Progenitor cell of endocrine pancreas (in vitro differentiated cells): ENCODE measurements around the gene CATSPER1. TPM values are rescaled to one million over a fixed set of nuclear protein-coding genes. Genes with fewer than 3 reads are reported as not detected.

Experiments
- DNase-seq: peaks from one replicate; pipeline ENCODE4 v3.0.0; 2021; ENCODE audit warnings: low spot score; ENCODE audit not compliant: unreplicated experiment
- H3K27ac Mint-ChIP-seq: 2 replicates; pipeline ENCODE4 v1.8.0; 2021; ENCODE audit warnings: mild to moderate bottlenecking, moderate library complexity, mixed read lengths
- H3K27me3 Mint-ChIP-seq: 2 replicates; pipeline ENCODE4 v1.8.0; 2021; ENCODE audit warnings: mixed read lengths
- H3K36me3 Mint-ChIP-seq: 2 replicates; pipeline ENCODE4 v1.8.0; 2022; ENCODE audit warnings: mixed read lengths; ENCODE audit not compliant: insufficient read depth
- H3K4me1 Mint-ChIP-seq: 2 replicates; pipeline ENCODE4 v1.8.0; 2021; ENCODE audit warnings: low read depth, mixed read lengths
- H3K4me3 Mint-ChIP-seq: 2 replicates; pipeline ENCODE4 v1.8.0; 2021; ENCODE audit warnings: low read depth, mild to moderate bottlenecking, moderate library complexity, mixed read lengths
- H3K9me3 Mint-ChIP-seq: 2 replicates; pipeline ENCODE4 v1.8.0; 2021; ENCODE audit warnings: low read depth, mixed read lengths
- total RNA-seq: library from RNA; stranded (reverse); gene quantifications from 2 replicates; pipeline ENCODE4 v1.2.1, GENCODE V29; 2021
- TF ChIP-seq, protein P1 (sequence below): fragments of 200-600 bp; sonication (generic); IDR thresholded peaks from one replicate; pipeline ENCODE4 v1.5.0; 2021; ENCODE audit warnings: antibody characterized with exemption, mild to moderate bottlenecking; ENCODE audit not compliant: unreplicated experiment

Gene CATSPER1
- total RNA-seq, 1 donor from 2014 or later: not detected

DNA sequence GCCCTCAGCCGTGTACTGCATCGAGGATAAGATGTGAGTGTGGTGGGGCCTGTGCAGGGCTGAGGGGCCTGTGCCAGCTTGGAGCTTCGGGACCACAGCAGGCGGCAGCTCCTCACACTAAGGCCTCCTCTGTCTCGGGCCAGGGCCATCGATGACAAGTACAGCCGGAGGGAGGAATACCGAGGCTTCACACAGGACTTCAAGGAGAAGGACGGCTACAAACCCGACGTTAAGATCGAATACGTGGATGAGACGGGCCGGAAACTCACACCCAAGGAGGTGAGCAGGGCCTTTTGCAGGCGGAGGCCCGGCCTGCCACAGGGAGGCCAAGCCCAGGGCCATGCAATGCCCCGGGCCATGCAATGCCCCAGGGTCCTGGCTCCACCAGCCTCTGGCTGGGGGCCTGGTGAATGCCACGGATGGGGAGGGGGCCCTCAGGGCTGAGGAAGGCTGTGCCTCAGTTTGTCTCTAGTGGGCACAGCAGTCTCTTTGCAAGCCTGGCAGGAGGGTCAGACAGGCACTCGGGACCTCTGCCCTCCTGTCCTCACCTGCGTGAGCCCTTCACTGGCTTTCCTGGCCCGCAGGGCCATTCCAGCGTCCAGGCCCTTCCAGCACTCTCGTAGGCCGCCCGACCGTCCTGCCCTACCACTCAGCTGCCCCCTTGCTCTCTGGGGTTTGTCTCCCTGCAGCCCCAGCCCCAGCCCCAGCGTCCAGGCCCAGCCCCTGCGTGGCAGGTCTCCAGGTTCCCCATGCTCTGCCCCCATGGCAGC lies 48.5 kb downstream of the CATSPER1 start:
- Mint-ChIP-seq H3K27ac (no peak overlapping the region), H3K4me3 (no peak overlapping the region), H3K36me3 (peaks cover 8% of the 10 kb centered on the region), H3K4me1 (no peaks in the 10 kb centered on the region), H3K27me3 (no peaks in the 10 kb centered on the region), H3K9me3 (no peaks in the 10 kb centered on the region)
- no peak for DNase-seq
- TF ChIP-seq, protein P1, sequence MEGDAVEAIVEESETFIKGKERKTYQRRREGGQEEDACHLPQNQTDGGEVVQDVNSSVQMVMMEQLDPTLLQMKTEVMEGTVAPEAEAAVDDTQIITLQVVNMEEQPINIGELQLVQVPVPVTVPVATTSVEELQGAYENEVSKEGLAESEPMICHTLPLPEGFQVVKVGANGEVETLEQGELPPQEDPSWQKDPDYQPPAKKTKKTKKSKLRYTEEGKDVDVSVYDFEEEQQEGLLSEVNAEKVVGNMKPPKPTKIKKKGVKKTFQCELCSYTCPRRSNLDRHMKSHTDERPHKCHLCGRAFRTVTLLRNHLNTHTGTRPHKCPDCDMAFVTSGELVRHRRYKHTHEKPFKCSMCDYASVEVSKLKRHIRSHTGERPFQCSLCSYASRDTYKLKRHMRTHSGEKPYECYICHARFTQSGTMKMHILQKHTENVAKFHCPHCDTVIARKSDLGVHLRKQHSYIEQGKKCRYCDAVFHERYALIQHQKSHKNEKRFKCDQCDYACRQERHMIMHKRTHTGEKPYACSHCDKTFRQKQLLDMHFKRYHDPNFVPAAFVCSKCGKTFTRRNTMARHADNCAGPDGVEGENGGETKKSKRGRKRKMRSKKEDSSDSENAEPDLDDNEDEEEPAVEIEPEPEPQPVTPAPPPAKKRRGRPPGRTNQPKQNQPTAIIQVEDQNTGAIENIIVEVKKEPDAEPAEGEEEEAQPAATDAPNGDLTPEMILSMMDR: no peak

DNA sequence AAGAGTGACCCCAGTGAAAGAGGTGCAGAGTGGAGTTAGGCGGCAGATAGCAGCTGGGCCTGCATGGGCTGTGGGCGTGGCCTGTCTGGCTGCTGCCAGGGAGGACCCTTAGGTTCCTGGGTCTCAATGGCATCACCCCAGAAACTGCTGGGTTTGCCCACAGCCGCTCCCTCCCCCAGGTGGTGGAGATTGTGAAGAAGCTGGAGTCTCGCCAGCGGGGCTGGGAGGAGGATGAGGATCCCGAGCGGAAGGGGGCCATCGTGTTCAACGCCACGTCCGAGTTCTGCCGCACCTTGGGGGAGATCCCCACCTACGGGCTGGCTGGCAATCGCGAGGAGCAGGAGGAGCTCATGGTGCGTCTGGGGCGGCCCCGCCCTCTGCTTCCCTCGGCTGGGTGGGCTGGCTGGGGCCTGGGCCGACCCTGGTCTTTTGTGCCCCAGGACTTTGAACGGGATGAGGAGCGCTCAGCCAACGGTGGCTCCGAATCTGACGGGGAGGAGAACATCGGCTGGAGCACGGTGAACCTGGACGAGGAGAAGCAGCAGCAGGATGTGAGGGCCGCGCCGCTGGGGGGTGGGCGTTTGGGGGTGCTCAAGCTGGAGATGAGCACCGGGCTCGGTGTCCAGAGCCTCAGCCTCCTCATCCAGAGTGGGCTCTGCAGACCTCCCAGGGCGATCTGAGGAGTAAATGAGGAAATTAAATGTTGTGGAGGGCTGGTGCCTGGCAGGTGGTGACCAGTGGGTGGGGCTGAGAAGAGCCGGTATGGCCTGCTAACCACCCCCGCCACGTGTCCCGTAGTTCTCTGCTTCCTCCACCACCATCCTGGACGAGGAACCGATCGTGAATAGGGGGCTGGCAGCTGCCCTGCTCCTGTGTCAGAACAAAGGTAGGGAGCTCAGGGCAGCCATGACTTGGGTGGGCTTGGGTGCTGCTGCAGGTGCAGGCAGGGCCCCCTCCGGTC lies 49.8 kb downstream of the CATSPER1 start:
- Mint-ChIP-seq H3K4me3 (no peak overlapping the region), H3K9me3 (no peaks in the 10 kb centered on the region), H3K36me3 (peaks cover 15% of the 10 kb centered on the region), H3K27ac (no peak overlapping the region), H3K4me1 (no peaks in the 10 kb centered on the region), H3K27me3 (no peaks in the 10 kb centered on the region)
- no peak for DNase-seq
- TF ChIP-seq, protein P1: no peak

DNA sequence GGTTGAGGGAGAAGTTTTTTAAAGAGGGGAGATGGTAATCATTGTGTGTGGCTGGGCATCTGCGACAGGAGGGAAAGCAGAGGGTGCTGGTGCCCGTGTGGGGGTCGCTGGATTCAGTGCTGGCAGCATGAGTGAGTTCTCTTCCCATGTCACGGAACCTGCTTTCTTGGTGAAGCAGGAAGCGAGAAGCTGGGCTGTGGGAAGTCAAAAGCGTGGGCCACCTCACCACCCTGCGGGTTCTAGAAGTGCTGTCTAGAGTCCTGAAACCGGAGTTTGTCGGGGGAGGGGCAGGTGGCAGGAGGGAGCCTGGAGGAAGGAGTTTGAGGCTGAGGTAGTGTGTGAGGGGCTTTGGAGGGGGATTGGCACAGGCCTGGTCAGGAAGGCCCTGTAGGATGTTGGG lies 50.5 kb downstream of the CATSPER1 start:
- Mint-ChIP-seq H3K9me3 (no peaks in the 10 kb centered on the region), H3K27ac (no peak overlapping the region), H3K27me3 (no peaks in the 10 kb centered on the region), H3K4me3 (no peak overlapping the region), H3K4me1 (no peaks in the 10 kb centered on the region), H3K36me3 (peaks cover 15% of the 10 kb centered on the region)
- TF ChIP-seq, protein P1: no peak
- no peak for DNase-seq

DNA sequence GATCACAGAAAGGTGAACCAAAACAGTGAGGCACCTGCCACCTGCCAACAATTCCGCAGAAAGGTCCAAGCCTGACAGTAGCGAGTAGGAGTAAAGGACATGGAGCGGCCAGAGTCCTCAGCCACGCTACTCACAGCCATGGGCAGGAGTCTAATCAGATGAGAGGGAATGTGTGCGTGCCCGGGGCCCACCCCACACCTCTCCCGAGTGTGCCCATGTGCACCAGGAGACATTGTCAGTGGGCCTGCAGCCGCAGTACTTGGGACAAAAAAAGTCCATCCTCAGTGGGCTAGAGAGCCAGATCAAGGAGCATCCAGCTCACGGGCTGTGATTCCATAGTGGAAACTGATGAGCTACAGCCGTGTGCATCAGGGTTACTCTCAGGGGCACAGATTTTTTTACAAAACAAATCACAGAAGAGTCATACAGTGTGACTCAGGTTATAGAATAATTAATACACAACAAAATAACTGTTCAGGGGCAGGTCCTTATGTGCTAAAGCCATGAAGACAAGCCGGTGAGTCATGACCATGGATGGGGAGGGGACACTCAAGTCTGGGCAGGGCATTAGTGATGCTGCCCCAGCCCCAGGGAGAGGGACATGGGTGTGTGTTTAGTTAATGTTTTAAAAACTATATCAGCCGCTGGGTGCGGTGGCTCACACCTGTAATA lies 52.7 kb downstream of the CATSPER1 start:
- no peaks in the 10 kb centered on the region for H3K27me3 Mint-ChIP-seq
- peaks cover 16% of the 10 kb centered on the region for H3K36me3 Mint-ChIP-seq
- DNase-seq: no peak
- H3K9me3 Mint-ChIP-seq: no peaks in the 10 kb centered on the region
- no peaks in the 10 kb centered on the region for H3K4me1 Mint-ChIP-seq
- TF ChIP-seq, protein P1: no peak
- H3K27ac Mint-ChIP-seq: no peak overlapping the region
- no peak overlapping the region for H3K4me3 Mint-ChIP-seq

DNA sequence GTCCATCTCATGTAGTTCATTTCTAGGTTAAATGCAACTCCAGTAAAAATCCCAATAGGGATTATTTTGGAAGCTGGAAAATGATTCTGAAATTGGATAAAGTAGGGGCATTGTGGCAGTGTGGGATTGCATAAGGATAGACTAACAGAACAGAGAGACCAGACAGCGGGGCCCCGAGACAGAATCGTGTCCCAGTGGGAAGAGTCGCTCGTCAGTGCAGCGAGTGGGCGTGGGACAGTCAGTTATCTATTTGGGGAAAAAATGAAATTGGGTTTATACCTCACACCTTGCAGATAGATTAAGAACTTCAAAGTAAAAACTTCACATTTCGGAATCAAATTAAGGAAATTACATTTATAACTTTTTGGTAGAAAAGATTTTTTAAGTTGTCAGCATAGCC lies 54.2 kb downstream of the CATSPER1 start:
- Mint-ChIP-seq H3K27ac (no peak overlapping the region), H3K4me1 (no peaks in the 10 kb centered on the region), H3K27me3 (no peaks in the 10 kb centered on the region), H3K9me3 (no peaks in the 10 kb centered on the region), H3K4me3 (no peak overlapping the region), H3K36me3 (peaks cover 19% of the 10 kb centered on the region)
- no peak for DNase-seq
- TF ChIP-seq, protein P1: no peak
